HG03280 (cell line): ENCODE data around the gene NAV2.
A peak's percentile ranks its signal among the peaks of the same experiment; 100 is the strongest.

Experiments
- ATAC-seq: cut with Tn5 transposase; IDR thresholded peaks from one replicate; pipeline ENCODE4 v1.9.1; 2021; ENCODE audit warnings: mild to moderate bottlenecking, moderate library complexity; ENCODE audit not compliant: unreplicated experiment

Gene NAV2

DNA sequence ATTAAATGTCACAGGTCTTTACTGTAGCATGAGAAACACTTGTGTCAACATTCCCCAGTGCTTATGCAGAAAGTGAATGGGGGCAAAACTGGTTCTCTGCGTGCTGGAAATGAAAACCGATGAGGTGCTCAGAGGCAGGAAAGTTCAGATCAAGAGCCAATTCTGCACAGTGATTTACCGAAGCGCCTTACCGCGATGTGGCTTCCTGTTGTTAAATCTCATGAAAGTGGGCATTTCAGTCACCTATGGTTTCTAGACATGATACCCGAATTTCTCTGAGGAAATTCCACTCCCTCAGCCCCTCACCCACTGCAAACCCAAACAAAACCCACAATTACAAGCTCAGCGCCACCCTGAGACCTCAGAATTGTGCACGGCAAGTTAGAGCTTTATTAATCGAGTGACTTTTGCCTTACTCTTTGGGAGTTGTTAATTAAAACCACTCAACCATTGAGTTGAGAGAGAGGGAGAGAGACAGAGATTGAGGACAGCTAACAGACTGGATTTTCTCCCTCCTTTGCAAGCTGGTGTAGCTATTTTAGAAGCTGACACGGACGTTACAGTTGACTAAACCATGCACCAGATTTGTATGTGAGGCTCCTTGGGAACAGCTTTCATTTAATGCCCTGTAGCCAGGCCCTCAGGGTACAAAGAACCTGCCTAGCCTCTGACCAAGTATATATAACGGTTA, 251.2 kb downstream of the NAV2 start:
- no peak for ATAC-seq

DNA sequence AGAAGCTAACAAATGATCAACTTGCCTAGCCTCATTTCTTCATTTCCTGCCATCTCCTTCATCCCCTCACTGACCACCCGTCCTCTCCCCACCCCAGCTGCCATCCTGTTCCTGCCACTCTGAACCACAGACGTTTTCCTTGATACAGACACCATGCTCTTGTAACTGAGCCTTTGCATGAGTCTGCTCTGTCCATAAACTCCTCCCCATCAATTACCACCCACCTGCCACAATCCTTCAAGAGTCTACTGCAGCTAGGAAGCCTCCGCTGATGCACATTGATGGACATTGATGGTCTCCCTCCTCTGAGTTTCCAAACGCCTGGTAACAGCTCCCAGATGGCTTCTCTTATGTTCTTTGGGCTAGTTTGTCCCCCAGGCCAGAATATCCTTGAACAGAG, 253.8 kb downstream of the NAV2 start:
- no peak for ATAC-seq

DNA sequence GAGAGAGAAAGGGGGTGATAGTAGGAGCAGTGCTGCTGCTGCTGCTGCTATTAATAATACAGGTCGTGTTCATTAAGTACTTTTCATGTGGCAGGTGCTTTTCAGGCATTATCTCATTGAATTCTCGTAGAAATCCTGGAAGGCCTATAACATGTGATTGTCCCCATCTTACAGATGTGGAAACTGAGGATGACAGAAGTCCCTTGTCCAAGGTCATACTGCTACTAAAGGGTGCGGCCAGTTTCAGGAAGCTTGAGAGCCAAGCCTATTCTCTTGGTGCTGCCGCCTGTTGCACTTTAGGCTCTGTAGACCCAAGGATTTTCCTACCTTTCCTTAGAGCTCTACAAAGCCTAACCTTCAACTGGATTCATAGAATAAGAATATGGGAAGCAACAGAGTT, 254.3 kb downstream of the NAV2 start:
- ATAC-seq = no peak

DNA sequence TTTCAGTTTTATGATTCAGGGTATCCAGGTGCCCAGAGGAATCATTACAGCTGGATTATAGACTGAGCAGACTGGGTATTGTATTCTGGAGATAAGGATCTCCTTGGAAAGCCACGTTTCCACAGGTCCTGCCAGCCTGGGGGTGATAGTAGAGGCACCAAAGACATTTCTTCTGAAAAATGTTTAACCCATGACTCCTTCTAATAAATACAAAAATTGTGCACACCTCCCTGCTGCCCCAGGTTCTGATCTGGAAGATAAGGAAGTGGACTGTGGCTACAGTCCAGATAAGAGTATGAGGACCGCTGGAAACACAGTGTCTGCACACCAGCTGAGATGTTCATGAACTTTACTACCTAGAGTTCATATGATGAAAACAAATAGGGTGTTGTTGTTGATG, 255.2 kb downstream of the NAV2 start:
- ATAC-seq = no peak

DNA sequence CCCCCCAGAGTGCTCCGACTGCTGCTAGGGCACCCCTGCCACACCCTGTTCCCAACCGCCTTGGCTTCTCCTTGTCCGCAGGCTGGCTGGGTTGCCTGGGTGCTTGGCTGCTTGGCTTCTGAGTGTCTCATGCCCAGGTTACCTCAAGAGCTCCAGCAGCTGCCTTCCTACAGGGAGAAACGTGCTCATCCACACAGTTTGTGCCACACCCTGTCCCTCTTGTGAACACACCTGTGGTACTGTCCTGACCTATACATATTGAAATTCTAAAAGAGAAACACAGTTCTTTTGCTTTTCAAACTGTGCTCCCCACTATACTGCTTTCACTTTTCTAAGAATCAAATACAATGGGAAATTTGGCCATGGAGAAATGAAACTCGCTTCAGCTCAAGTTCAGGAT, 256.2 kb downstream of the NAV2 start:
- ATAC-seq = no peak

DNA sequence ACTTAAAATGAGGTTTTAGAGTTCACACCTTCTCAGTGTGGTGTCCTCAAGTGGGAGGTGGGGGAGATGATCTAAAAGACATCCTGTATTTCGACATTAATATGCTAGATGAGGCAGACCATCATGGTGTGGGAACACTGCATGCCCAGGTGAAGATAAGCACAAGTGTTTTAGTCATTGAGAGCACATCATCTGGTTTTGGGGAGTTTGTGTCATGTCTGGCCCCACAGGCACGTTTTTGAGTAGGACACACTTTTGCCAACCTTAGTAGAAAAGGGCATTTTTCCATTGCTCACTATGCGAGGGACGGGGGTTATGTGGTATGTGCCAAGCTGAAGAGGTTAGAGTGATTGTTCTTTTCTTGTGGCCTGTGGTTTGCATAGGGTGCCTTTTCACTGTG, 258.3 kb downstream of the NAV2 start:
- no peak for ATAC-seq

DNA sequence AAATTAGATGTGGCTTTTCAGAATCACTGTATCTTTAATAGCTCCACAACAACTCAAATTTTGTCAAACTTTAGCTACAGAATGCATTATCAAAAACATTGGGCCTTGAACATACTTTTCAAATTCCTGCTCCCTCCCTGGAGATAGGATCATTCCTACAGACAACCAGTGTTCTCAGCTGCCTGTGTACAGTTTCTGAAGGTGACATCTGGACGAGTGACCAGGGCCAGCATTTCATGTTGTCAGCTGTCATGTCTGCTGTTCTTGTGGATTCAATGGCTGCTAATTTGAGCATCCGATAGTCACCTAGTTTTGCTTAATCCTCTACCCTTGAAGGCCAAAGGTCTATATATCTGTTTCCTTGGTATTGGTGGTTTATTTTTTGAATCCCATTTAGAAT, 259.5 kb downstream of the NAV2 start:
- no peak for ATAC-seq

DNA sequence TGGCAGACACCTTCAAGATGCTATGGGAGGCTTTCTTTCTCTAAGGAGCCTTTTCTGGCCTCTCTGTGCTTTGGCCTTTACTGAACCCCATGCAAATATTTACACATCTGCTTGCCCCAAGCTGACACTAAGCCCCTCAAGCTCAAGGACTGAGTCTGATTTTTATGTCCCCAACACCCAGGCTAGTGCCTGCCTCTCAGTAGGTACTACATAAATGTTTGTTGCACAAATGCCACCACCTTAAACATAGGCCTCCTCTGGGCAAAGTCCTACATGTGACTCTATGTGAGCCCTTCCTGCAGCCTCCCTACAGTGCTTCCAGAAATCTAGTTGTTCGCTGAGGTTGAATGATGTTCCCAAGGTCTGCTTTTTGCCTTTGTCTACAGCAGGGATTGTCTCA, 260.0 kb downstream of the NAV2 start:
- no peak for ATAC-seq

DNA sequence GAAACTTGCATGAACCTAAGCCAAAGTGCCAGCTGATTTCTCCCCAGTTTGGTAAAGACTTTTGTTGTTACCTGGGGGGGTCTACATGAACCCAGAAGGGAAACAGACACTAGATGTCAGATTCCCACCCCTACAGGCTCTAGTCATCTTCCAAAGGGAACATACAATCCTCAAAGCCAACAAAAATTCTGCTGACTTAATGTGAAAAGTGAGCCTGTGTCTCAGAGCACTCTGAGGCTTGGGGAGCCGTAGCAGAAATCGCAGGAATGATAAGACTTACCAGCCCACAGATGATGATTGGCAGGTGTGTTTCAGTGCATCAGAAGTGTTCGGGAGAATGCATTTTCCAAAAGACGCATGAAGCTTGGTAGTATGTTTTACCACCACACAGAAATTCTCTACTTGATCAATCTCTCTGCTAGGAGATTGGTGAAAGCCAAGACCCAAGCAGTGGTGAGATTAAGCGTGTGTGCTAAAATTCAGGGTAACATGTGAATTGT, 260.5 kb downstream of the NAV2 start:
- ATAC-seq = no peak

DNA sequence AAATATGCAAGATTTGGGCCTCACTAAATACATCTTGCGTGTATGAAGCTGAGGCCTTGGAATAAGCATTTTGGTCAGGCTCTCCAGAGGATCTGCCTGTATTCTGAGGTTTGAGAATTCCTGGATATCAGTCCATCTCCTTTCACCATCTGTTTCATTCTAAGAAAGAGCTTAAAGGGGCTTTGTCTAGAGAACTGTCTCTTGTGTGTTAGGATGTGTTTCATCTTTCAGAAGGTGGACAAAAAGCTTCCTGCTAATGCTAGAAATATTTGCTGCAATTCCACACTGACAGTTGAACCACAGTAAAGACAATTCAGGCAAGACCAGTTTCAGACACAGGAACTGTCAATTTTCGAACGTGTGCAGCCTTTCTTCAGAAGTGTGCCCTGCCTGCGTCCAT, 262.2 kb downstream of the NAV2 start:
- no peak for ATAC-seq

DNA sequence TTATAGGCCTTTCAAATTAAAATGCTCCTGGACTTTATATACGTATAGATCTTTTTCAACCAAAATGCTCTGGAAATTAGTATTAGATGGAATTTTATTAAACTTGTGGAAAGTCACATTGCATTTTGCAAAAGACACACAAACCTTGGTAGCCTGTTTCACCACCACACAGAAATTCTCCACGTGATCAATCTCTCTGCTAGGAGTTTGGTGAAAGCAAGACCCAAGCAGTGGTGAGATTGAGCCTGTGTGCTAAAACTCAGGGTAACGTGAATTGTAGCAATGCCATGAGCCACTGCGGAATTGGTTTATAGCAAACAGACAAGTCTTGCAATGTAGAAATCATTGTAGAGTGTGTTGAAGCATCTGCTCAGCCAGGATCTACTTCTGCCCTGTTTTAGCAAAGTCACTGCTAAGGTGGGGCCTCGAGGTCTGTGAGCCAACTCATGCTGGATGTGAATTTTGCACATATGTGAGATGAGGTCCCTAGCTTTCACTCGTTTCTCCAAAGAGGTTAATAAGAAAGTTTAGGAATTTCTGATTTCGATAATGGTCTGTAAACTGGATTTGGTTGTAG, 262.9 kb downstream of the NAV2 start:
- ATAC-seq = no peak

DNA sequence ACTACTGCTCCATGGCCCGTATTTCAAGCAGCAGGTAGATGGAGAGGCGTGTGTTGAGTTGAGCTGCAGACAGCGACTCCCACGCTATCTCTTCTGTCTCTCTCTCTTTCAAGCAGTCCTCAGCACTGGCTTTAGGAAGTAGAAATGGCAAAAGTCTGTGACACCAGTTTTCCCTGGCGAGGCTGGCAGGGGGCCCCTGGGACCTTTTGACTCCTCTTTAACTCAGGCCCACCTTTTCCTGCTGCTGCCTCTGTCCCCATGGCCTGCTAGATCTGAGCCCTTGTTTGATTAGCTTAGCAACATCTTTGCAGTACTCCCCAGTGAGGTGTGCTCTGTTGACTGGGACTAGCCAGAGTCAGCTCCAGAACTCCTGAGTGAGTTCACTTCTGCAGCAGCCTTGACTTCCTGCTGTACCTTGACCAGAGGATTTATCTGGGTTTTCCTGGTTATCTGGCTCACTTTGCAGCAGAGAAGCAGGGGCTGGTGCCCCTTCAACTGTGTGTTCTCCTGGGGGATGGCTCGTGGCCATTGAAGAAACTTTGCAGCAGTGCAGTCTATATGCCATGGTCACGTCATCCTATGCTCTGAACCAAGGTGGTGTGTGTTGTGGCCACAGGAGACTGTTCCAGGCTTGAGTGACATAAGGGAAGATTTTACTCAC, 263.8 kb downstream of the NAV2 start:
- no peak for ATAC-seq

DNA sequence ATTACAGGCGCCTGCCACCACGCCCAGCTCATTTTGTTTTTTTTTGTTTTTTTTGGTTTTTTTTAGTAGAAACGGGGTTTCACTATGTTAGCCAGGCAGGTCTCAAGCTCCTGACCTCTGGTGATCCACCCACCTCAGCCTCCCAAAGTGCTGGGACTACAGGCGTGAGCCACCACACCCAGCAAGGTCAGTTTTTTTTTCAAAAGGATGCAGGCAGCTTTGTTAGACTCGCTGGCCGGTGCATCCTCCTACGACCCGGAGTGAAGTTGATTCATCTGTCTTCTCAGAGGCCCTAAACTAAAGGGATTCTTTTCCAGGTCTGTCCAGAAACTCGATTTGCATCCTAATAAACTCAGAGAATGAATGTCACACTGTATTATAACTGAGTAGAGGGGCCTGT, 265.3 kb downstream of the NAV2 start:
- no peak for ATAC-seq

DNA sequence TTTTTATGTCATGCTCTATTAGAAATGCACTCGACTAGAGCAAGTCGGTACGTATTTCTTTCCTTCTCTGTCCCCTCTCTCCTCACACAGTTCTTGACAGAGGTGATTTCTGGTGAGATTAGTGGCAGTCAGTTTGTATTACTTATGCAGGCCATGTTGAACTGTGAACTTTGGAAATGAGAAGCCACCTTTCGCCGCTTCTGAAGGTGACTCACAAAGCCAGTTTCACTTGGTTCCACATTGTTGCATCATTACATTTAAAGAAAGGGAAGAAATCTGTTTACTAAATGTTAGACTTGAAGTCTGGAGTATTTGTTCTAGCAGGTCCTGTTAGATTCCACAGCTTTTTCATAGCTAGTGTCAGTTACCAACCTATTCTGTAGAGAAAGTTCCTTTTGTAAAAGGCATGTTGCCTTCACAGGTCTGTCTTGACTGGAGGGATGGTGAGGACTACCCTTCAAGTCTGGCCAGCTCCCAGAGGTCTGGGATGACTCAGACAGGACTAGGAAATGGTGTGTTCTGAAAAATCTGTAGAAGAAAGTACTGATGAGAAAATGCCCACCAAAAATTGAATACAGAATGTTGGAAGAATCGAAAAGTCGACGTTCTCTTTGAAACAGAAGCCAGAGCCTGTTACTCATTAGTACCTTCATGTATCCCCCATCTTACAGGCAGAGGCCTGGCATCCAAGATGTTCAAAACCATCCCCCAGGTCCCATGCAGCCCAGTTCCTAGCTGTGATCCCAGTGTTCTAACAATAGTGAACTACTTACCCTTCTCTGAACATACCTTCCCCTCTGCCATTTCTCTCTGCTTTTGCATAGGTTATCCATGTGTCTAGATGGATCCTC, 266.3 kb downstream of the NAV2 start:
- peak; percentile 69 for ATAC-seq

DNA sequence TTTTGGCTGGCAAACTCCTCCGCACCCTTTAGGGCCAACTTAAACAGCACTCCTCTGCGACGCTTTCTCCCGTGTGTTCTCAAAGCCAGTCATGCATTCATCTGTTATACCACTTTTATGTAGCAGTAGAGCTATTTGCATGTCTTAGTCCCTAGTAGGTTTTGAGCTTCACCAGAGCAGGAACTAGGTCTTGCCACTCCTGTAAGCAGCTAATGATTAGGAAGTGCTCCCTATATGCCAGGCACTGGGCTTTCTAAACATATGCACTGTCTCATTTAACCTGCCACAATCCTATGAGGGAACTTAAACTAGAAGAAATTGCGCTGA, 266.8 kb downstream of the NAV2 start:
- peak; percentile 59 for ATAC-seq

DNA sequence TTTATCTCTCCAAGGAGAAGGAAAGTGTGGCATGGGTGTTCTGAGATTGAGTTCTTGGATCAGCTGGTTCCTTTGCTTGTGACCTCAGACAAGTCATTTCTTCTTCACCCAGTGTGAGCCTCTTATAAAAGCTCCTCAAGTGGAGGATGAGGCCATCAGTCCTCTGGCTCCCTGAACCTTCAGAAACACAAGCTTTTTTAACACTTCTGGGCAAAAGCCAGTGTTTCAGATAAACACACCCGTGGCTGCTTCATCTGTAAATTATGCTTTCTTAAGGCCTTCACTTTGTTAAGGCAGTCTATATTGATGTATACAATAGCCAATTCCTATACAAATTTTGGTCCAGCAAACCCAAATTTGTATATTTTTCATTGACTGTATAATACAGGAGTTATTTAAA, 267.8 kb downstream of the NAV2 start:
- no peak for ATAC-seq

DNA sequence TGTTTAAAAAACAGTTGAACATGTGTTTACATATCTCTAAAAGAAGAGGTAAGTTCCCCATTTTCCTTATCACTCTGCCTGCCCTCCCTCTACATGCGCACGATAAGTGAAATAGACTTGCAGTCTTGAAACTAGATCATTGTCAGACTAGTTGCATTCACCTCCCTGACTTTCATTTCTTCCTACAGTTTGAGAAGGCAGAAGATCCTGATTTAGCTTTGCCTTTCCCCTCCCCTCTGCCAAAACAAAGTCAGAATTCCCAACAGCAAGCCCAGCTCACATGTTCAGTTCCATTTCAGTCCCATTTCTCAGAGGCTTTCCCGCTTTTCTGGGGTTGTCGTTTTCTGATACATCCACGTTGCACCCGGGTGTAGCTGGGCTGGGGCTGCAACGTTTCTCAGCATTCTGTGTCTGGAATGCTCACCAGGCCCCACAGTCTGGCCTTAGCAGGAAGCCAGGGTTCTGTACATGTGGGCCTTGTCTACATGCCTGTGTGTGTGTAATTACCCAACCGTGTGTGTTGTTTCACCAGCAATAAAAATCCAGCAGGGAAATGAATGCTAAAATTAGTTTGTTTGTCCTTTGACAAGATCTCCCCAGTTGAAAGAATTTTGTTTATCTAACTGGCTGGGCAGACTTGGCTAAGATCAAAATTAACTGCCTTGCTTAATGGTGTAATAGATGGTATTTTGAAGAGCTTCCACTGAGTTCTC, 268.5 kb downstream of the NAV2 start:
- no peak for ATAC-seq

DNA sequence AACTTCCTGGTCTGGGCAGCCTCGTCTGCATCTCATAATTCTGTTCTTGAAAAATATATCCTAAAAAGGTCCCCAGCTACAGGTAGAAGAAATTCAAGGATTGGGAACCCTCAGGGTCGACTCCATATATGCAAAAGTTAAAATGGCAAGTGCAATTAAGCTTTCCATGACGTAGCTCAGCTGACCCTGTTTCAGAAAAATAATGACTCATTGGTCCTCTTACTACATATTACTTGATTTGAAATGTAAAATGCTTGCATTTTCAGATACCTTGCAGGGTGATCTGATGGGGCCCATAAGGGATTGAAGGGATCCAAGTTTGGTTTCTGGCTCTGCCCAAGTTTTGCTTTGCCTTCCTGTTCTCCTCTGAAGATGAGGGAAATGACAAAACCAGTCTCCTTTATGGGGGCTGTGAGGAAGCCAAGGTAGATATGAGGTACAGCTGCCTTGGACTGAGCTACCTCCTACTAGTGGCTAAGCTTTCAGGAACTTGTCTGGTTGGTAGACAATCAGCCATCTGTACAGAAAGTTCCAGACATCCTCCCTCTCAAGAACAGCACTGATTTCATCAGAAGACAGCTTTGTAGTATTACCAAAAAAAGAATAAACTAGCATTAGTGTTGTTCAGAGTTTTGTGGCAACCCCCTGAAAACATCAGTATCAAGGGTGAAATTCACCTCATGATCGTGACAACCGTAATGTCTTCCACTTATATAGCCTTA, 270.3 kb downstream of the NAV2 start:
- no peak for ATAC-seq

DNA sequence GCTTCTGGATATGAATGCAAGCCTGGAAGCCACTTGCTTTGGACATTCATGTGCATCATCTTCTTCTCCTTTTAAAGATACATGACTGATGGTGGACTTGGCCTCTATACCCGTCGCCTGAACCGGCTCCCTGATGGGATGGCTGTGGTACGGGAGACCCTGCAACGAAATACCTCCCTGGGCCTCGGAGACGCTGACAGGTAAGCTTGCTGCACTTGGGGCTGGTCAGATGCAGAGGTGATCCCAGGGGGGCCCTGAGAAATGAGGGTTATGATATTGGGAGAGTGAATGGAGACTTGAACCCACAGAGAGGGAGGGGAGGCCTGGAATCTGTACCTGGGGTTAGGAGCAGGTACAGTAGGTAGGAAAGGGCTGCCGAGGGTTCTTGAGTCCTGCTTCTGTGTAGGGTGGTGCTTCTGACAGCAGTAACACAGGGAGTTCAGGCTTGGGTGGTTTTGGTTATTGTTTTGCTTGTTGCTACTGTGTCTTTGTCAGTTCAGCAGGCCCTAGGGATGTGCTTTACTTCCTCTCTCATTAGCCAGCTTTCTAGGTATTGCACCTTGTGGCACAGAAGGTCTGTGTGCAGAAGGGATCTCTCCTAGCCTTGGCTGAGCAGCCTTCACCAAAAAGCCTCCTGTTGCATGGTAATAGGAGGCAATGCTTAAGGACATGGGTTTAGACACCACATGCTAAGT, 271.6 kb downstream of the NAV2 start:
- ATAC-seq = no peak

DNA sequence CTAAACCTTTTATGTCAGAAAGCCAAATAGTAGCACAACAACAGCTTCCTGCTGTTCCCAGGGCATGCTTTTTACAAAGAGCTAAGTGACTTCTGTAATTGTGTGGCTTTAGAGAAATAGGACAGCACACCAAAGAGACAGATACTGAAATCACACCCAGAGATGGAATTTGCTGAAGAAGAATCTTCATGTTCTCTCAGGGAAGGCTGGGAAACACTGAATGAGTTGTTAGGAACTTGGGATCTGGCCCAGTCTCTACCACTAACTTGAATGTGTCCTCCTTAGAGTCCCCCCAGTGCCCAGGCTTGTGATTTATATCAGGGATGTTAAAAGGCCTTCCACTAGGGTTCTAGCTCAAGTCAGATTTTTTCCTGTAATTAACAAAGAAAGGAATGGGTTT, 272.5 kb downstream of the NAV2 start:
- ATAC-seq = no peak
